CD4-positive, alpha-beta memory T cell (primary cell): ENCODE measurements around the gene C7orf25. TPM values are rescaled to one million over a fixed set of nuclear protein-coding genes. Genes with fewer than 3 reads are reported as not detected.
A peak's percentile ranks its signal among the peaks of the same experiment; 100 is the strongest.

ENCODE experiments used
- CTCF ChIA-PET: fragments of 350-600 bp; sonication (Branson Sonifier 250); formaldehyde crosslinking; loops from one replicate; lab custom pipeline; 2021; ENCODE audit warnings: inconsistent platforms; ENCODE audit not compliant: partially characterized antibody; lab: Charles Lee
- POLR2A ChIA-PET: fragments of 350-600 bp; sonication (Branson Sonifier 250); formaldehyde crosslinking; loops from one replicate; lab custom pipeline; 2021; ENCODE audit not compliant: partially characterized antibody; lab: Charles Lee
- DNase-seq, 5 donors: peaks; one replicate each; pipeline versions ENCODE4 v3.0.0 to v3.0.0-alpha.2; 2020 to 2022; ENCODE audit warnings: mixed read lengths in 1 of 5
- H3K27ac ChIP-seq: one replicate; pipeline ENCODE4 v1.7.0; 2013; ENCODE audit warnings: low read depth, low read length
- H3K27me3 ChIP-seq: 2 replicates; pipeline ENCODE4 v1.7.0; 2013; ENCODE audit warnings: mild to moderate bottlenecking, low read length, moderate library complexity; ENCODE audit not compliant: insufficient read depth
- H3K36me3 ChIP-seq: 2 replicates; pipeline ENCODE4 v1.7.0; 2013; ENCODE audit warnings: mild to moderate bottlenecking, low read length, moderate library complexity; ENCODE audit not compliant: insufficient read depth
- H3K4me1 ChIP-seq: 2 replicates; pipeline ENCODE4 v1.7.0; 2013; ENCODE audit warnings: mild to moderate bottlenecking, low read length, moderate library complexity; ENCODE audit not compliant: insufficient read depth
- H3K4me3 ChIP-seq, 2 donors: one replicate each; pipeline ENCODE4 v1.7.0; 2013; ENCODE audit warnings: low read length in 2 of 2, mild to moderate bottlenecking in 1 of 2
- H3K9me3 ChIP-seq, 2 donors: one replicate each; pipeline ENCODE4 v1.7.0; 2013; ENCODE audit warnings: low read length in 2 of 2, control low read depth in 1 of 2; ENCODE audit not compliant: control insufficient read depth in 1 of 2
- H3K27ac Mint-ChIP-seq, 7 donors: one replicate each; pipeline ENCODE4 v1.8.0; 2020 to 2021; ENCODE audit warnings: mixed read lengths in 7 of 7, mild to moderate bottlenecking in 6 of 7, inconsistent platforms in 3 of 7, moderate library complexity in 3 of 7
- H3K27me3 Mint-ChIP-seq, 2 donors: one replicate each; pipeline ENCODE4 v1.8.0; 2020 to 2021; ENCODE audit warnings: mixed read lengths in 2 of 2
- H3K36me3 Mint-ChIP-seq, 2 donors: one replicate each; pipeline ENCODE4 v1.8.0; 2020 to 2021; ENCODE audit warnings: mixed read lengths in 2 of 2, inconsistent platforms in 1 of 2, mild to moderate bottlenecking in 1 of 2
- H3K4me1 Mint-ChIP-seq, 4 donors: one replicate each; pipeline ENCODE4 v1.8.0; 2020 to 2021; ENCODE audit warnings: mixed read lengths in 4 of 4, mild to moderate bottlenecking in 1 of 4
- H3K4me3 Mint-ChIP-seq, 8 donors: one replicate each; pipeline ENCODE4 v1.8.0; 2020 to 2021; ENCODE audit warnings: mixed read lengths in 8 of 8, mild to moderate bottlenecking in 7 of 8, moderate library complexity in 6 of 8, inconsistent platforms in 3 of 8
- H3K9me3 Mint-ChIP-seq, 8 donors: one replicate each; pipeline ENCODE4 v1.8.0; 2020 to 2021; ENCODE audit warnings: mixed read lengths in 8 of 8, mild to moderate bottlenecking in 5 of 8, inconsistent platforms in 3 of 8, moderate library complexity in 1 of 8
- intact Hi-C: fragments of 100-400 bp; cut with micrococcal nuclease; formaldehyde crosslinking; loops from one replicate; pipeline ENCODE4 v1.15.1; 2023
- polyA plus RNA-seq, 2 donors: library from polyadenylated mRNA; unstranded; fragments of 300-500 nt; fragmentation: Illumina TruSeq; gene quantifications; one replicate each; pipeline ENCODE4 v1.2.3, GENCODE V29; 2021
- total RNA-seq, 2 experiments: library from RNA; stranded (reverse); gene quantifications; one replicate each; pipeline ENCODE4 v1.2.3, GENCODE V29; 2021

C7orf25 gene
- total RNA-seq, result 1 to 10 TPM; 8.8 to 9.2 TPM
- 1 to 10 TPM; 1.6 to 4.0 TPM for polyA plus RNA-seq

GRCh38 chr7:42911454-42912447, at the start of gene C7orf25:
TSS of gene C7orf25 (minus strand) at chr7:42912070. CDS start at chr7:42910900, 1,170 bp downstream.
- Mint-ChIP-seq H3K9me3 (no peaks in the 10 kb centered on the region), H3K27me3 (no peaks in the 10 kb centered on the region), H3K4me1 (peaks cover 13 to 36% (median 24%) of the 10 kb centered on the region in 4 donors), H3K27ac (peak within 1 kb of the TSS; percentile 89 to 96 (median 94)), H3K4me3 (peak within 1 kb of the TSS; percentile 90 to 97 (median 94)), H3K36me3 (peaks cover 9 to 19% of the 10 kb centered on the region in 2 donors)
- CTCF ChIA-PET, result interaction anchor here (0.9 to 1.2 kb wide), 3 partner anchors 18 to 29 kb away, joined by 3 to 11 read pairs (median 3); no protein-coding TSS in a partner anchor
- H3K4me1 ChIP-seq, result peaks cover 24% of the 10 kb centered on the region
- H3K4me3 ChIP-seq, result peak within 1 kb of the TSS; percentile 33 to 67
- H3K27ac ChIP-seq, result peak within 1 kb of the TSS; percentile 62
- no peaks in the 10 kb centered on the region for H3K27me3 ChIP-seq
- no peaks in the 10 kb centered on the region for H3K36me3 ChIP-seq
- DNase-seq, result peak; percentile 95 to 96 (median 95)
- intact Hi-C loops, result loop anchor here (1.0 kb wide), 2 partner anchors 21 to 23 kb away; partner anchors contain the start of genes MRPL32 and PSMA2
- POLR2A ChIA-PET, result interaction anchor here (0.6 to 4.4 kb wide), 4 partner anchors 11 to 30 kb away, joined by 3 to 70 read pairs (median 3); partner anchors contain the start of genes MRPL32 and PSMA2
- no peaks in the 10 kb centered on the region for H3K9me3 ChIP-seq

DNA sequence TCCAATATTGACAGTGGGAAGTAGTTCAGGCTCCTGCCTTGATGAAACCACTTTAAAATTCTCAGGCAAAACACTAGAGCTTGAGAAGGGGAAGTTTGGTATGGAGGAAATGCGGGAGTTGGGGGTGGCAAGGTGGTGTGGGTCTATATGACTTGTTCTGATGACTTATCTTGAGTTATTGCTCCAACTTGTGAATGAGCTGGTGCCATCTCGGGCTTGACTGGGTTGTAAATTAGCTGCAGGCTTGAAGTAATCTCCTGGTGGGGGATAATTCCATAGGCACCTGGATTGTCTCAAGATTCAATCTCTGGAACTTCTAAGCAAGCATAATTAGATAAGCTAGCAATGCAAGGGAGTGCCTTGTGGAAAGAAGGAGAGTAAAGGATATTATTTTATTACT, 49.3 kb upstream of the C7orf25 start:
- no peak overlapping the region for H3K4me3 ChIP-seq
- CTCF ChIA-PET, result interaction anchor here (1.7 to 2.7 kb wide), 2 partner anchors 10 to 19 kb away, joined by 3 to 7 read pairs; no protein-coding TSS in a partner anchor
- intact Hi-C loops, result no loop called here

GRCh38 chr7:42960762-42961161, 48.9 kb upstream of the C7orf25 start:
- H3K4me3 ChIP-seq, result no peak overlapping the region
- H3K27me3 ChIP-seq, result no peaks in the 10 kb centered on the region
- intact Hi-C loops, result no loop called here
- ChIA-PET CTCF (interaction anchor here (1.7 to 2.7 kb wide), 2 partner anchors 10 to 19 kb away, joined by 3 to 7 read pairs; no protein-coding TSS in a partner anchor), POLR2A (no interaction called here)
- no peak overlapping the region for H3K4me3 Mint-ChIP-seq
- H3K27ac Mint-ChIP-seq, result no peak overlapping the region
- H3K4me1 ChIP-seq, result no peaks in the 10 kb centered on the region
- H3K27ac ChIP-seq, result no peak overlapping the region
- H3K36me3 ChIP-seq, result no peaks in the 10 kb centered on the region
- DNase-seq, result no peak
- H3K4me1 Mint-ChIP-seq, result no peaks in the 10 kb centered on the region
- H3K27me3 Mint-ChIP-seq, result peaks cover 10 to 11% of the 10 kb centered on the region in 2 donors
- H3K9me3 Mint-ChIP-seq, result peaks cover 0 to 18% (median 10%) of the 10 kb centered on the region in 8 donors
- no peaks in the 10 kb centered on the region for H3K9me3 ChIP-seq
- peaks cover 2 to 3% of the 10 kb centered on the region in 2 donors for H3K36me3 Mint-ChIP-seq

More for the DNA sequence above, 49.3 kb upstream of the C7orf25 start:
- H3K27ac Mint-ChIP-seq, result no peak overlapping the region
- peaks cover 0 to 17% (median 9%) of the 10 kb centered on the region in 8 donors for H3K9me3 Mint-ChIP-seq
- no peak overlapping the region for H3K4me3 Mint-ChIP-seq
- Histone ChIP-seq H3K27ac (no peak overlapping the region), H3K4me1 (no peaks in the 10 kb centered on the region), H3K27me3 (no peaks in the 10 kb centered on the region), H3K36me3 (no peaks in the 10 kb centered on the region), H3K9me3 (no peaks in the 10 kb centered on the region)
- POLR2A ChIA-PET, result no interaction called here
- peaks cover 2 to 3% of the 10 kb centered on the region in 2 donors for H3K36me3 Mint-ChIP-seq
- peaks cover 10 to 11% of the 10 kb centered on the region in 2 donors for H3K27me3 Mint-ChIP-seq
- DNase-seq, result no peak
- no peaks in the 10 kb centered on the region for H3K4me1 Mint-ChIP-seq

DNA sequence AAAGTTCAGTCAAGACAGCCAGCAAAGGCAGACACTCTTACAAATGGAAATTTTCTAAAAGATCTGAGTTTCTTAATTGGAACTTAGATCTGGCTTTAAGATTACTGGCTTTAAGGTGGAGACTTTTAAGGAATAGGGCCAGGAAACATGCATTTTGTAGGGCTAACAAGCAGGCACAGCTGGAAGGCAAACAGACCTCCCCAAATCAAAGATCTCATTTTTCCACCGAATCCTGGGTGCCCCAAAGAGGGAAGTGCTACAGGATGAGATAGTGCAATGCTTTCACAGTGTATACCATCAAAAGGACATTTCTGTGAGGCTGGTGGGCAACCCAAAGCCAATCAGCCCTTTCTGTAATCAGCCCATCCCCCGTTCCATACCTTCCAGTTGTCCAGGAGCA, 47.7 kb upstream of the C7orf25 start:
- Histone ChIP-seq H3K4me1 (no peaks in the 10 kb centered on the region), H3K27ac (no peak overlapping the region), H3K9me3 (no peaks in the 10 kb centered on the region), H3K4me3 (no peak overlapping the region), H3K27me3 (no peaks in the 10 kb centered on the region), H3K36me3 (no peaks in the 10 kb centered on the region)
- Mint-ChIP-seq H3K27ac (no peak overlapping the region), H3K4me3 (no peak overlapping the region), H3K9me3 (peaks cover 0 to 22% (median 14%) of the 10 kb centered on the region in 8 donors), H3K4me1 (no peaks in the 10 kb centered on the region), H3K36me3 (peaks cover 2 to 3% of the 10 kb centered on the region in 2 donors), H3K27me3 (peaks cover 6 to 10% of the 10 kb centered on the region in 2 donors)
- ChIA-PET POLR2A (no interaction called here), CTCF (no interaction called here)
- no peak for DNase-seq
- intact Hi-C loops, result no loop called here

- Histone ChIP-seq H3K36me3 (no peaks in the 10 kb centered on the region), H3K27me3 (no peaks in the 10 kb centered on the region), H3K9me3 (no peaks in the 10 kb centered on the region), H3K4me3 (no peak overlapping the region), H3K27ac (no peak overlapping the region), H3K4me1 (no peaks in the 10 kb centered on the region)
- H3K4me1 Mint-ChIP-seq, result no peaks in the 10 kb centered on the region
- no peak overlapping the region for H3K27ac Mint-ChIP-seq
- DNase-seq, result no peak
- ChIA-PET CTCF (interaction anchor here (0.6 to 1.3 kb wide), 2 partner anchors 15 to 66 kb away, joined by 3 to 5 read pairs; no protein-coding TSS in a partner anchor), POLR2A (no interaction called here)
- peaks cover 0 to 22% (median 14%) of the 10 kb centered on the region in 8 donors for H3K9me3 Mint-ChIP-seq
- H3K27me3 Mint-ChIP-seq, result peaks cover 6 to 10% of the 10 kb centered on the region in 2 donors
- intact Hi-C loops, result no loop called here
- H3K4me3 Mint-ChIP-seq, result no peak overlapping the region
- peaks cover 2 to 3% of the 10 kb centered on the region in 2 donors for H3K36me3 Mint-ChIP-seq
Measured at GRCh38 chr7:42956062-42956461, 44.2 kb upstream of the C7orf25 start.

DNA sequence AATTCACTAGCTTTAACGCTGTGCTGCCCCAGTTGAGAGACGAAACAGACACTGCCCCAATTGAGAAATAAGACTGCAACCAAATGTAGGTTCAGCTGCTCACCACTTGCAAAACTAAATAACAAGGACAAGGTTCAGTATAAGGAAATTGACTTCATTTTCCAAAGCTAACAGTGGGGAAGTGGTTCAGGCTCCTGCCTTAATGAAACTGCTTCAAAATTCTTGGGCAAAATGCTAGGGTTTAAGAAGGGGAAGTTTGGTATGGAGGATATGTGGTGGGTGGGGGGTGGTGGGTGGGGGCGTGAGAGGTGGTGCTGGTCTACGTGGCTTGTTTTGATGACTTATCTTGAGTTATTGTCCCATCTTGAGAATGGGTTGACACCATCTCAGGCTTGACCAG, 42.1 kb upstream of the C7orf25 start:
- Mint-ChIP-seq H3K27ac (no peak overlapping the region), H3K4me3 (no peak overlapping the region), H3K4me1 (no peaks in the 10 kb centered on the region), H3K9me3 (peaks cover 0 to 18% (median 13%) of the 10 kb centered on the region in 8 donors), H3K36me3 (peaks cover 2 to 3% of the 10 kb centered on the region in 2 donors), H3K27me3 (peaks cover 0 to 3% of the 10 kb centered on the region in 2 donors)
- DNase-seq, result no peak
- no peak overlapping the region for H3K27ac ChIP-seq
- ChIA-PET CTCF (interaction anchor here (3.5 kb wide), 1 partner anchor 13 kb away, joined by 13 read pairs; no protein-coding TSS in a partner anchor), POLR2A (no interaction called here)
- intact Hi-C loops, result no loop called here
- H3K9me3 ChIP-seq, result no peaks in the 10 kb centered on the region
- H3K4me1 ChIP-seq, result no peaks in the 10 kb centered on the region
- H3K4me3 ChIP-seq, result no peak overlapping the region
- H3K36me3 ChIP-seq, result no peaks in the 10 kb centered on the region
- no peaks in the 10 kb centered on the region for H3K27me3 ChIP-seq

- DNase-seq, result no peak
- Histone ChIP-seq H3K9me3 (no peaks in the 10 kb centered on the region), H3K27ac (no peak overlapping the region), H3K4me1 (no peaks in the 10 kb centered on the region), H3K4me3 (no peak overlapping the region), H3K27me3 (no peaks in the 10 kb centered on the region), H3K36me3 (no peaks in the 10 kb centered on the region)
- Mint-ChIP-seq H3K27me3 (peaks cover 0 to 3% of the 10 kb centered on the region in 2 donors), H3K4me1 (no peaks in the 10 kb centered on the region), H3K4me3 (no peak overlapping the region), H3K36me3 (peaks cover 2% of the 10 kb centered on the region in 2 donors), H3K27ac (no peak overlapping the region), H3K9me3 (peaks cover 0 to 18% (median 12%) of the 10 kb centered on the region in 8 donors)
- CTCF ChIA-PET, result interaction anchor here (3.5 kb wide), 1 partner anchor 11 kb away, joined by 13 read pairs; no protein-coding TSS in a partner anchor
- POLR2A ChIA-PET, result no interaction called here
- intact Hi-C loops, result no loop called here
Measured at GRCh38 chr7:42952328-42952727, 40.5 kb upstream of the C7orf25 start.
